MM.1S (cell line): ENCODE measurements around the gene SCP2.

Experiments
- CTCF ChIP-seq: fragments of 300-600 bp; sonication (generic); IDR thresholded peaks from 2 replicates; pipeline ENCODE4 v1.5.1; 2016; ENCODE audit warnings: antibody characterized with exemption, low read length, mixed read lengths
- EZH2 ChIP-seq: fragments of 300-600 bp; sonication (generic); optimal IDR thresholded peaks from 2 replicates; pipeline ENCODE3; 2017; ENCODE audit warnings: low read depth, mild to moderate bottlenecking, antibody characterized with exemption, low read length, mixed read lengths
- EZH2phosphoT487 ChIP-seq: fragments of 300-600 bp; sonication (generic); IDR thresholded peaks from 2 replicates; pipeline ENCODE4 v1.6.1; 2018; ENCODE audit warnings: antibody characterized with exemption, low read length

DNA sequence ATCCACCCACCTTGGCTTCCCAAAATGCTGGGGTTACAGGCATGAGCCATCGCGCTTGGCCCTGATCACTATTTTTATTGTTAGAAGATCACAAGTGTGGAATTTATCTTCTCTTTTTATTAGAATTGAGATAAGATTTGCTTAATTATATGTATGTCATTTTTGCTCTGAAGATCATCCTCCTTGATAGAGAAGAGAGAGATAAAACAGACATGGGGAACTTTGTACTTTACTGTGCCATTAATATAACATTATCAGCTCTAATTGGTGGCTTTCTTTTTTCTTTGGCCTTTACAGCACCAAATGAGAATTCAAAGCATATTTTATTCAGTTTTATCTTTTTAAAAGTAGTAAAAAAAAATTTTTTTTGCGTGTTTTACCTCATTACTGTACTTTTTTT is 46.8 kb downstream of the SCP2 start:
- TF ChIP-seq CTCF (no peak), EZH2 (no peak), EZH2phosphoT487 (no peak)
